Amygdala (tissue), 56 donors: ENCODE measurements around the gene GRID2.
A peak's percentile ranks its signal among the peaks of the same experiment; 100 is the strongest.

Source experiments
- DNase-seq, 56 donors: peaks; one replicate each; lab custom pipeline; 2025; lab: John Stamatoyannopoulos, UW

The GRID2 gene

GRCh38 chr4:93168053-93168452 lies 864.3 kb downstream of the GRID2 start:
- DNase-seq = no peak

DNA sequence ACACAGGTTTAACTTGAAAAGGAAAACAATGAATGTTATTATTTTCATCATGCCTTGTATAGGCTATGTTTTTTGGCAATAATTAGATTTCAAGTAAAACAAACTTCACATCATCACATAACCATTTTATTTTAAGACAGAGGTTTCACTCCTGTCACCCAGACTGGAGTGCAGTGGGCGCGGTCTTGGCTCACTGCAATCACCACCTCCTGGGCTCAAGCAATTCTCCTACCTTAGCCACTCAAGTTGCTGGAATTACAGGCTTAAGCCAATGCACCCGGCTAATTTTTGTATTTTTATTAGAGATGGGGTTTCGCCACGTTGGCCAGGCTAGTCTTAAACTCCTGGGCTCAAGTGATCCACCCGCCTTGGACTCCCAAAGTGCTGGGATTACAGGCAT lies 866.2 kb downstream of the GRID2 start:
- DNase-seq = no peak

- no peak for DNase-seq
These were observed 870.8 kb downstream of the GRID2 start for GRCh38 chr4:93174598-93174997.

GRCh38 chr4:93178279-93178678 lies 874.5 kb downstream of the GRID2 start:
- no peak for DNase-seq

DNA sequence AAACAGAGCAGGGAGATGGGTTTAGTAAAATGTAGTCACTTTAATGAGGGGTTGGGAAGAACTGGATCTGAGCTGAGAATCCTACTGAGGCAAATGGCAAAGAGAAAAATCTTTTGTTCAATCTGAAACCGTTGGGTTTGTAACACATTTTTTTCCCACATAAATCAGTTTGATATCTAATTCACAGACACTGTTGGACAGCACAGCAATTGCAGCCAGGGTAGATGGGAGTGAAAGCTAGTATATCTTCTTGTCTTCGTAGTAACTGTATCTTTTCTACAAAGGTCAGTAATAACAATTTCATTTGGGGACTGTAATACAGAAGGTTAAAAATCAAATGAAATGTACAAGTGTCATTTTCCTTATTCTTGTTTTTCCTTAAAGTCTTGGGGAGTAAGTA lies 875.3 kb downstream of the GRID2 start:
- DNase-seq = no peak

- DNase-seq = no peak
These were observed 879.0 kb downstream of the GRID2 start for GRCh38 chr4:93182722-93183121.

GRCh38 chr4:93183576-93183975 lies 879.8 kb downstream of the GRID2 start:
- DNase-seq = no peak

DNA sequence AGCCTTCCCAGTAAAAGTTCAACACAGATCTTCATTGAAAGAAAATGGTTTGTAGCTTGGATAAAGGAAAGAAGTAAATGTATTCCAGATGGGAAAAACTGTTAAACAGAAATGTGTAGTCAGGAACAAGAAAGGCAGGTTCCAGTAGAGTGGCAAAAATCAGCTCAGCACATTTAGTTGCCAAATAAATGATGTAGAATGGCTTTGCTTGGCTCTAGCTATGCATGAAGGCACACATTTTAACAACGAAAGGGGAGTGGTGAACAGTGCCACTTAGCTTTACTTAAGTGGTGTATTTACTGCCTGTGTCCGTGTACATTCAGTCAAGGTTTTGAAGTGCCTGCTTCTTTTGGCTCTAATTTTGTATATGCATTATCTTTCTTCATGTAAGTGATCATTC lies 880.3 kb downstream of the GRID2 start:
- no peak for DNase-seq

- DNase-seq = no peak
These were observed 883.1 kb downstream of the GRID2 start for GRCh38 chr4:93186846-93187245.

GRCh38 chr4:93187466-93187865 lies 883.7 kb downstream of the GRID2 start:
- DNase-seq = no peak

- DNase-seq = no peak
These were observed 884.1 kb downstream of the GRID2 start for GRCh38 chr4:93187892-93188291.

DNA sequence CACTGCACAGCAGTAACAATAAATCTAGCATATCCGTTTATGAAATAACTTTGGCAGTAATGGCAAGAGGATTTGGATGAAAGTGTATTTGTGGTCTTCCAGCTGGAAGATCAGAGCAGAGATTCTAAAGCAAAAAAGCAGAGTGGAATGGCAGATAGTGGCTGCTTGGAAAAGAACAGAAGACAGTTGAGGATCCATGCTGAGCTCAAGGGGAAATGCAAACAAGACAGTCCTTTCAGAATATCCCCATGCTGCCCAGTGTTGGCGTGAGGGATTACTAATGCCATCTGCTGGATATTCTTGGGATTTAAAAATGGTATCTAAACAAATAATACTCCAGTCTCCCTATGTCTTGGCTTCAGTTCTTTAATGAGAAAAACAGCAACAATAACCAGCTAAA lies 895.7 kb downstream of the GRID2 start:
- peak in 3 of 56 donors; percentile 1 for DNase-seq

DNA sequence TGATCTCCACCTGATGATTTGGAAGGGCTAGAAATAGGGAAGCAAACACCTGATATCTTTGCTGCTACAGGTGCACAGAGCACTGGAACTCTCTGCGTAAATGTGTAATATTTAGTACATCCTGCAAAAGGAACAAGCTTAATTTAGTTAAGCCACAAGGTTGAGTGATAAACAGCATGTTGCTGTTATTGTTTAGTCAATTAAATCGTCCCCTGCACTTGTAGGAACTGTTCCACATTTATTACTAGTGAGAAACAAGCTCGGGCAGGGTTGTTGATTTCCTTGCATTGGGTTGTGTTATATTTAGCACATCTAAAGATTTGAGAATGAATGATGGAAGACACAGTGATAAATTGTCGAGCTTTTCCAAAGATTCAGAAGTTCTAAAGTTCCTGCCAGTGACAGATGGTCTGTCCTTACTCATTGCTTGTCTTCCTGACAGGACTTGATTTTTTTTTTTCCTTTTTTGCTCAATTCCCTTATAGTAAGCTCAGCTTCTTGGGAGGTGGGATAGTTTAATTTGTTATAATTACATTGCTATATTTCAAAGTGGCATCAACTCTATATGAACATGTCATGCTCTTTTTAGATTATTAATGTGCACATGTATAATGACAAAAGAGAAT lies 897.8 kb downstream of the GRID2 start:
- DNase-seq = no peak

DNA sequence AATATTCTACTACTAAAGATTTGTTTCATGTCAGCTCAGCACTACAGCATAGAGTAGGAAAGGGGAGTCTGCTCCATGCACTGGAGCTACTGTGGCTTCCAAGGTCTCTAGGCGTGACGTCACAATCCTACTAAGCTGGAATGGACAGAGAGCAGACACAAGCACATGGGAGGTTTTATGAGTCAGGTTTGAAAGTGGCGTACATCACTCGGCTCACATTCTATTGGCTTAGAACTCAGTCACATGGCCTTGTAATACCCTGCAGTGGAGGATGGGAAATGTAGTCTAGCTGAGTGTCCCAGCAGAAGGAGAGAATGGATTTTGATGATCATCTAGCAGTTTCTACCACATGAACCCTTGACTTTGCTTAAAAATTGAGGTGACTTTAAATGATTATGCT lies 899.9 kb downstream of the GRID2 start:
- no peak for DNase-seq

DNA sequence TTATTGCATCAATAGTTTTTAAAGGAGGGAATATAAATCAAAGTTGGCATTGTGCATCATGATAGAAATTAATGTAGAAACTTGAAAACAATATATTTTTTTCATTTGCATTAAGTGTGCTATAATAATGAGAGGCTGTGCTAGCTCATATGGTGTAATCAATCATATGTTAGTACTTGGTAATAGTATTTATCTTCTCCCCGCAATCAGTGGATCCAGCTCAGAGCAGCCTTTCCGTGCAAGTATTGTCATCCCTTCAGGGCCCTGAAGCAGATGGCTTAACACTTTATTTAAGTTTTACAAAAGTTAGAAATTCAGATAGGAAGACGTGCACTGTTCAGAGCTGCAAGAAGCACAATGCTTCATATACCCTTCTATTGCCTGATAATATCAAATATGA lies 908.5 kb downstream of the GRID2 start:
- no peak for DNase-seq

GRCh38 chr4:93216646-93217045 lies 912.9 kb downstream of the GRID2 start:
- DNase-seq = no peak

DNA sequence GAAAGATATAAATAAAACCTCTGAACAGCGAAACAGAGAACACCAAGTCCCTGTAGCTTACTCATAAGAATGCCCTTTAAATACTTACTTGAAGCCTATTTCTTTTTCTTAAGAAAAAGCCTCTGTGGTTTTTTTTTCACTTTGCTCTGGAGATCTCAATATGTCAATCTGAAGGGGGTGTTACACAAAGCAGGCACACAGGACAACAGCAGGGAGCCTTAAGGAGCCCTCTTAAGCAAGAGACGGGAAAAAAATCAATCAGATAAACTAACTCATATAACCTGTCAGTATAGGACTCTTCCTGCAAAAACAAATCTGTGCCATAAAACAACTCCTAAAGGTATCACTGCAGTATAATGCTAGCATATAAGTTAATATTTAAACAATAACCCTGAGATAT lies 913.7 kb downstream of the GRID2 start:
- DNase-seq = no peak

DNA sequence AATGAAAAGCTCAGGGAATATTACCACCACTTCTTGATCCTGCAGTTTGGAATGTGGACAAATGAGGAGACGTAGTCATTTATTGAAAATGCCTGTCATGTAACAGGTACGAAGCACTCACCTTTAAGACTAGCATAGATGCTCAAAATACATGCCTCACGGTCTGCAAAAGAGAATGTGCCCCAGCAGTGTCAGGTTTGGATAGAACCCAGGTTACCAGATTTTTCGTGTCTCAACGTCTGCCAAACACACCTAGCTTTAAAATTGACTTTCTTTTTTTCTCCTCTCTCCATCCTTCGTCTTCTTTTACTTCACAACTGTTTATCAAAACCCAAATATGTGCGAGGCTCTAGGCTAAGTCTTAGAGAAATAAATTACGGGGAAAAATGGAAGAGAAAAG lies 918.0 kb downstream of the GRID2 start:
- no peak for DNase-seq

- peak in 1 of 56 donors; percentile 0 for DNase-seq
These were observed 924.3 kb downstream of the GRID2 start for GRCh38 chr4:93228021-93228420.

DNA sequence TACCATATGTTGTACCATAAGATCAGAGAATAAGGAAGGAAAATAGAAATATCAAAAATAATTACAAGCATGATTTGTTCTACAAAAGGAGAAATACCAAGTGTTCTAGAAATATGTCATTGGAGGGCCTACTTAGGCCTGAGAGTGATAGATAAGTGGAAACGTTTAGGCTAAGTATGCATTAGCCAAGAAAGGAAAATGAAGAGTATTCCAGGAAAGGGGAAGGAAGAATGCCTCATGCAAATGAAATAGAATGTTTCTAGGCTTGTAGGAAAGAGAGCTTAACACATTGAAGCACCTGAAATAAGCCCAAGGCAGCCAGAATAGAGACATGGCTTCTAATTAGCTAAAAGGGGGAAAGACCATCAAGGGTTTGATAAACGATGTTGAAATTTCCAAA lies 929.1 kb downstream of the GRID2 start:
- no peak for DNase-seq

GRCh38 chr4:93237521-93237920 lies 933.8 kb downstream of the GRID2 start:
- DNase-seq = no peak

GRCh38 chr4:93243262-93243661 lies 939.5 kb downstream of the GRID2 start:
- DNase-seq = no peak

DNA sequence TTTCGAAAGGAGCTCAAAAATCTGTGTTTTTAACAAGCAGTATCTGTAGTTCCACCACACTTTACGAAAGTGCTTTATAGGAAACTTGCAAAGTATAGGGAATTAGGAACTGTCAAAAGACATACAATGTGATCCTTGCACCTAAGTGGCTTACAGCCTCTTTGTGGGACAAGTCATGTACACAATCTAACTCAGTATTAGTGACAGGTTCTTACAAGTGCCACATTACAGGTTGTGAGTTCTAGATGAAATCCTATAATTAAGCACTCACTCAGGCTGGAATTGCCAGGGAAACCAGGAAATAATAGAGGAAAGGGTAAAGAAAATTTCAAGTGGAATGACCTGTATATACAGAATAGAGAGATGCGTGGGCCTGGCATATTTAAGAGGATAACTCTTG lies 957.4 kb downstream of the GRID2 start:
- DNase-seq = no peak
